ENCODE measurements around the gene N4BP2L1.

Gene N4BP2L1

DNA sequence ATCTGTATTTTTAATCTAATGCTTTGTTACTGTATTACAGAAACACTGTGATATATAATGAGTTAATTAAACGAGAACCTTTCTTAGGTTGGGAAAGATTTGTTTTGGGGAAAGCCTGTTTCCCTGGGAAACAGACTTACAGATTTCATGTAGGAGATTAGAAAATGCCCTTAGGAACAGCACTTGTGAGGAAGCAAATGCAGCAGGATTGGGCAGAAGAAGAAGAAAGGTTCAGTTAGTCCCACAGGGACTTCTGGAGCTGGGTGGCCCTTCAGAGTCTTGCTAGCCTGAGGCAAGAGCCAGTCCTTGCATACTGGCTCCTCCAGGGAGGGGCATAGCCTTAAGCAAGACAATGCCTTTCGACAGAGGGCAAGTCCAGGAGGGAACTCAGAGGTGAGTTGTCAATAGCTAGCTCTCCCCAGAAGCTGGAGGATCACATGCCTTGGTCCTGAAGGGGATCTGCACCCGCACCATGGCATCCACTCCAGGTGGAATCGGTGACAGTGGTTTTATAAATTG, 36.8 kb downstream of the N4BP2L1 start:
- no peak overlapping the region for H3K4me3 ChIP-seq (ENCODE audit: low read depth, low read length)
- TF ChIP-seq, protein P1, sequence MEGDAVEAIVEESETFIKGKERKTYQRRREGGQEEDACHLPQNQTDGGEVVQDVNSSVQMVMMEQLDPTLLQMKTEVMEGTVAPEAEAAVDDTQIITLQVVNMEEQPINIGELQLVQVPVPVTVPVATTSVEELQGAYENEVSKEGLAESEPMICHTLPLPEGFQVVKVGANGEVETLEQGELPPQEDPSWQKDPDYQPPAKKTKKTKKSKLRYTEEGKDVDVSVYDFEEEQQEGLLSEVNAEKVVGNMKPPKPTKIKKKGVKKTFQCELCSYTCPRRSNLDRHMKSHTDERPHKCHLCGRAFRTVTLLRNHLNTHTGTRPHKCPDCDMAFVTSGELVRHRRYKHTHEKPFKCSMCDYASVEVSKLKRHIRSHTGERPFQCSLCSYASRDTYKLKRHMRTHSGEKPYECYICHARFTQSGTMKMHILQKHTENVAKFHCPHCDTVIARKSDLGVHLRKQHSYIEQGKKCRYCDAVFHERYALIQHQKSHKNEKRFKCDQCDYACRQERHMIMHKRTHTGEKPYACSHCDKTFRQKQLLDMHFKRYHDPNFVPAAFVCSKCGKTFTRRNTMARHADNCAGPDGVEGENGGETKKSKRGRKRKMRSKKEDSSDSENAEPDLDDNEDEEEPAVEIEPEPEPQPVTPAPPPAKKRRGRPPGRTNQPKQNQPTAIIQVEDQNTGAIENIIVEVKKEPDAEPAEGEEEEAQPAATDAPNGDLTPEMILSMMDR (IDR thresholded peaks at IDR 0.05; ENCODE audit: low read depth, low read length) = no peak
- no peaks in the 10 kb centered on the region; the same call in 1 of the 2 replicates for H3K36me3 ChIP-seq
- no peak for DNase-seq
- H3K9me3 ChIP-seq = no peaks in the 10 kb centered on the region
- no peaks in the 10 kb centered on the region for H3K27me3 ChIP-seq
- H3K4me1 ChIP-seq = no peaks in the 10 kb centered on the region

DNA sequence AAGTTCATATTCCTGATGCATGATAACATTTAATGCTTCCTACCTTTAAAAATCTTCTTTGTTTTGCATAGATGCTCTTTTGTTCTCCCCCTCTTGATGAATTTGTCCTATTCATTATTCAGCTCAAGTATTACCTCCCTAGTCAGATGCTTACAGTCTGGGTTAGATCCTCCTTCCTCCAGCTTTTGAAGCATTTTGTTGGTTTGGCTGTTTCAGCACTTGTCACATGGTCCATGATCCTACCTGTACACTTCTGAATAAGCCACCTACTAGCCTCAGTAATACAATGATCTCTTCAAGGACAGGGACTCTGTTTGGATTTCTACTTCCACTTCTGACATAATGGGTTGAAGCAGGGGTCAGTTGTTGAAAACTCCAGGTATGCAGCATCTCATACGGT, 37.4 kb downstream of the N4BP2L1 start:
- no peak for DNase-seq
- no peaks in the 10 kb centered on the region for H3K27me3 ChIP-seq
- no peaks in the 10 kb centered on the region for H3K4me1 ChIP-seq
- H3K4me3 ChIP-seq (ENCODE audit: low read depth, low read length) = no peak overlapping the region
- H3K36me3 ChIP-seq = no peaks in the 10 kb centered on the region; the same call in 1 of the 2 replicates
- no peaks in the 10 kb centered on the region for H3K9me3 ChIP-seq
- TF ChIP-seq, protein P1 (IDR thresholded peaks at IDR 0.05; ENCODE audit: low read depth, low read length) = no peak

DNA sequence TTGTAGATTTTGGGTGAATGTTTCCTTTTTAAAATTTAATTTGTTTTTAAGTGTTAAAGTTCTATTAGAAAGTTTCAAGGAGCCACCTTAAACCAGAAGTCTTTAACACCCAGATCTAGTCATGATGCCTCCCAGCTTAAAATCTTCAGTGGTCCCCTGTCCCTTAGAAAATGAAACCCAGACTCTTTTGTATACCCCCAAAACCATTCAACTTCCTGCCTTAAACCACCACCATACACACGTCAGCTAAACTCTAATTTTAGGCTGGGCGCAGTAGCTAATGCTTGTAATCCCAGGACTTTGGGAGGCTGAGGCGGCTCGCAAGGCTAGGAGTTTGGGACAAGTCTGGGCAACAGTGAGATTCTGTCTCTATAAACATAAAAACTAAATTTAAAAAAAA, 37.9 kb downstream of the N4BP2L1 start:
- DNase-seq = no peak
- TF ChIP-seq, protein P1 (IDR thresholded peaks at IDR 0.05; ENCODE audit: low read depth, low read length) = no peak

DNA sequence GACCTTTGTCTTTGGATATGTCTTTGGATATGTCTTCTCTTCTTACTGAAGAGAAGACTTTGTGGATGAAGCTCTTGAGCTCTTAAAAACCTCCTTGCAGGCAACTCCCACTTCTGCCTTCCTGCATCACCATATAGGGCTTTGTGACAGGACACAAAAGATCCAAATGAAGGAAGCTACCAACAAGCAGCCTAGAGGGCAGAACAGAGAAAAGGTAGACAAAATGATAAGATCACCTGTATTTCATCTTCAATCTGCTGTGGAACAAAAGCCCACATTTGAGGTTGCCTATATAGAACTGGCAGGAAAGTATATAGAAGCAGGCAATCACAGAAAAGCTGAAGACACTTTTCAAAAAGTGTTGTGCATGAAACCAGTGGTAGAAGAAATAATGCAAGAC, 42.5 kb downstream of the N4BP2L1 start:
- peaks cover 24% of the 10 kb centered on the region for H3K36me3 ChIP-seq
- DNase-seq = no peak
- H3K9me3 ChIP-seq = no peaks in the 10 kb centered on the region
- H3K4me1 ChIP-seq = no peaks in the 10 kb centered on the region
- H3K4me3 ChIP-seq (ENCODE audit: low read depth, low read length) = no peak overlapping the region
- no peaks in the 10 kb centered on the region for H3K27me3 ChIP-seq
- TF ChIP-seq, protein P1 (IDR thresholded peaks at IDR 0.05; ENCODE audit: low read depth, low read length) = no peak

More for the DNA sequence above, 37.9 kb downstream of the N4BP2L1 start:
- Histone ChIP-seq H3K4me1 (no peaks in the 10 kb centered on the region), H3K4me3 (ENCODE audit: low read depth, low read length) (no peak overlapping the region), H3K9me3 (no peaks in the 10 kb centered on the region), H3K27me3 (no peaks in the 10 kb centered on the region), H3K36me3 (peaks cover 2% of the 10 kb centered on the region)

DNA sequence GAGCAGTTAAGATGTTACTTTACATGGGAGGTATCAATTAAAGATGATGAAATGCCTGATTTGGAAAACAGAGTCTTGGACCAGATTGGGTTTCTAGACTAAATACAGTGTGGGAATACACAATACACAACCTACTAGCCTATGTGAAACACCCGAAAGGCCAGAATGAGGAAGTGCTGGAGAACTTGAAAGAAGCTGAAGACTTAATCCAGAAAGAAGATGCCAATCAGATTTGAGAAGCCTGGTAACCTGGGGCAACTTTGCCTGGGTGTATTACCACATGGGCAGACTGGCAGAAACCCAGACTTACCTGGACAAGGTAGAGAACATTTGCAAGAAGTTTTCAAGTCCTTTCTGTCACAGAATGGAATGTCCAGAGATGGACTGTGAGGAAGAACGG, 43.2 kb downstream of the N4BP2L1 start:
- Histone ChIP-seq H3K4me3 (ENCODE audit: low read depth, low read length) (no peak overlapping the region), H3K27me3 (no peaks in the 10 kb centered on the region), H3K4me1 (no peaks in the 10 kb centered on the region), H3K36me3 (peaks cover 24% of the 10 kb centered on the region), H3K9me3 (no peaks in the 10 kb centered on the region)
- DNase-seq = no peak
- TF ChIP-seq, protein P1 (IDR thresholded peaks at IDR 0.05; ENCODE audit: low read depth, low read length) = no peak

DNA sequence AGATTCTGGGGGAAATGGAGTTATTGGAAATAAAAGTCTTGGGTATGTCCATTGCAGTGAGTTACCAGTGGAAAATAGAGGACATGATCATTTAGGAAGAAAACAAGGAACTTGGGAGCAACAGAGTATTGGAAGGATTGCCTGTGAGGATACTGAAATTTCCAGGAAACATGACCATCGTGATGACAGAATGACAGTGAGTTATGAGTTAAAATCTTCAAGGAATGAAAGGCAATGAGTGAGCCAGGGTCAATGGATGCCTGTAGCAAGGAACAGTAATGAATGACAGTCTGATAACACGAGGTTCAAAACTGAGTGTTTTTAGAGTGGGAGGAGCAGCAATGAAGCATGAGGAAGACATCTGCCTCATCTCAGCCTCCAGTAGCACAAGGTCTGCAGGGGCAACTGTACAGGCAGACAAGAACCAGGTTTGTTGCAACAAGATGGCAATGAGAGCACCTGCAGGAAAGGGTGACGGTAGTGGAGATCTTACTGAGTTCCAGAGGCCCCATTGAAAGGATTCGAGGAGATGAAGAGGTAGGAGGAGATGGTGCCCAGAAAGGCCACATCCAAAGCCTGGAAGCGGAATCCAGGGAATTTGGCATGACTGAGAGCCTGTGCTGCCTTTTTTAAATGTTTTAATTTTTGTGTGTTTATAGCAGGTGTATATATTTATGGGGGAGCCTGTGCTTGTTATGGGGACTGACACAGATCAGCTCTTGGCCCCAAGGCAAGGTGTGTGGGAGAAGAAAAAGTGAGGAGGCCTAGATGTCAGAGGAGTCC, 43.9 kb downstream of the N4BP2L1 start:
- no peaks in the 10 kb centered on the region for H3K9me3 ChIP-seq
- TF ChIP-seq, protein P1 (IDR thresholded peaks at IDR 0.05; ENCODE audit: low read depth, low read length) = no peak
- H3K4me3 ChIP-seq (ENCODE audit: low read depth, low read length) = no peak overlapping the region
- no peak for DNase-seq
- H3K4me1 ChIP-seq = no peaks in the 10 kb centered on the region
- H3K36me3 ChIP-seq = peaks cover 24% of the 10 kb centered on the region
- H3K27me3 ChIP-seq = no peaks in the 10 kb centered on the region
